Small intestine (tissue), 7 donors: Measurements from ENCODE around the gene MAP3K5. TPM values are rescaled to one million over a fixed set of nuclear protein-coding genes. Genes with fewer than 3 reads are reported as not detected.
"Not testable (repeated sequence)": the region's sequence is repeated elsewhere in the genome, so short reads cannot be mapped to it uniquely, and the experiment has no call there.

Source experiments
- DNase-seq, 2 donors: peaks; one replicate each; pipeline versions ENCODE4 v3.0.0 to v3.0.0-alpha.2; 2013
- FAIRE-seq: peaks from 2 replicates; lab custom pipeline; 2012; peaks lifted over from hg19 to GRCh38; lab: Jason Lieb, UNC
- H3K27ac ChIP-seq, 3 donors: one replicate each; pipeline ENCODE4 v1.5.1; 2013; ENCODE audit warnings: low read length in 2 of 3, mild to moderate bottlenecking in 2 of 3, control low read depth in 1 of 3, inconsistent platforms in 1 of 3, low read depth in 1 of 3, moderate library complexity in 1 of 3
- H3K27me3 ChIP-seq, 3 donors: one replicate each; pipeline ENCODE4 v1.6.1; 2013; ENCODE audit warnings: low read length in 3 of 3, inconsistent platforms in 1 of 3; ENCODE audit not compliant: control insufficient read depth in 3 of 3, insufficient read depth in 3 of 3
- H3K36me3 ChIP-seq, 3 donors: one replicate each; pipeline ENCODE4 v1.6.1; 2013; ENCODE audit warnings: low read length in 3 of 3, inconsistent platforms in 1 of 3, low read depth in 1 of 3, mild to moderate bottlenecking in 1 of 3, moderate library complexity in 1 of 3; ENCODE audit not compliant: control insufficient read depth in 3 of 3, insufficient read depth in 2 of 3
- H3K4me1 ChIP-seq, 3 donors: one replicate each; pipeline ENCODE4 v1.6.1; 2013; ENCODE audit warnings: low read length in 2 of 3, inconsistent platforms in 1 of 3, low read depth in 1 of 3, mild to moderate bottlenecking in 1 of 3, moderate library complexity in 1 of 3; ENCODE audit not compliant: control insufficient read depth in 3 of 3, insufficient read depth in 2 of 3
- H3K4me3 ChIP-seq, 3 donors: one replicate each; pipeline ENCODE4 v1.5.1; 2013; ENCODE audit warnings: low read length in 3 of 3, control low read depth in 1 of 3, inconsistent platforms in 1 of 3, low read depth in 1 of 3, mild to moderate bottlenecking in 1 of 3, moderate library complexity in 1 of 3
- H3K9me3 ChIP-seq, 2 donors: one replicate each; pipeline ENCODE4 v1.6.1; 2013; ENCODE audit warnings: low read depth in 1 of 2, low read length in 1 of 2; ENCODE audit not compliant: control insufficient read depth in 2 of 2, insufficient read depth in 1 of 2
- WGBS, 3 donors: extraction: QIAGEN DNeasy Blood & Tissue Kit; methylation state at CpG; one replicate each; pipeline ENCODE4 v1.1.7; 2013; 5-methylcytosine and 5-hydroxymethylcytosine counted together
- polyA plus RNA-seq, 4 donors: library from polyadenylated mRNA; stranded (reverse) in 3 of 4; unstranded in 1 of 4; fragments of 200-250 nt in 3 of 4; fragments of 120-200 nt in 1 of 4; gene quantifications; one replicate each; pipeline versions ENCODE4 v1.2.1 to v1.2.3, GENCODE V29; 2013
- donor health status: healthy with polysubstance abuse.
- donor health status: control.
- donor health status: control.
- donor health status: Bipolar disorder and iron deficiency.
- donor health status: healthy.

The MAP3K5 gene
- polyA plus RNA-seq, 4 donors = 5.4 to 9.5 (median 7.0) TPM

GRCh38 chr6:136766274-136766673, 26.0 kb downstream of the MAP3K5 start:
- H3K4me3 ChIP-seq = no peak overlapping the region
- no peak overlapping the region for H3K27ac ChIP-seq
- FAIRE-seq = no peak
- WGBS, 3 donors = 65 to 83% (median 72%) methylated on average over 3 of the region's 3 CpGs
- no peaks in the 10 kb centered on the region for H3K9me3 ChIP-seq
- H3K4me1 ChIP-seq = peaks cover 7 to 22% (median 9%) of the 10 kb centered on the region in 3 donors
- H3K36me3 ChIP-seq = no peaks in the 10 kb centered on the region
- DNase-seq = no peak
- no peaks in the 10 kb centered on the region for H3K27me3 ChIP-seq

- Histone ChIP-seq H3K4me3 (no peak overlapping the region), H3K36me3 (no peaks in the 10 kb centered on the region), H3K27me3 (no peaks in the 10 kb centered on the region), H3K4me1 (peaks cover 7 to 22% (median 9%) of the 10 kb centered on the region in 3 donors), H3K9me3 (no peaks in the 10 kb centered on the region), H3K27ac (peak overlapping the region in 2 of 3 donors; percentile 50 to 85)
- FAIRE-seq = no peak
- DNase-seq = no peak
- WGBS, 3 donors = 60 to 92% (median 70%) methylated on average over 3 of the region's 3 CpGs
Observed at GRCh38 chr6:136764517-136764993, 27.7 kb downstream of the MAP3K5 start.

GRCh38 chr6:136763716-136764516, 28.4 kb downstream of the MAP3K5 start:
- Histone ChIP-seq H3K36me3 (no peaks in the 10 kb centered on the region), H3K27ac (peak overlapping the region in 2 of 3 donors; percentile 50 to 85), H3K9me3 (no peaks in the 10 kb centered on the region), H3K4me3 (no peak overlapping the region), H3K27me3 (no peaks in the 10 kb centered on the region), H3K4me1 (peaks cover 7 to 22% (median 9%) of the 10 kb centered on the region in 3 donors)
- DNase-seq (no peak), FAIRE-seq (no peak)
- 82 to 90% (median 86%) methylated on average over 5 of the region's 5 CpGs for WGBS, 3 donors

GRCh38 chr6:136763255-136763654, 29.0 kb downstream of the MAP3K5 start:
- H3K9me3 ChIP-seq = no peaks in the 10 kb centered on the region
- peak overlapping the region in 2 of 3 donors; percentile 50 to 85 for H3K27ac ChIP-seq
- H3K27me3 ChIP-seq = no peaks in the 10 kb centered on the region
- 86 to 92% (median 86%) methylated on average over 1 of the region's 1 CpG for WGBS, 3 donors
- no peak overlapping the region for H3K4me3 ChIP-seq
- no peak for DNase-seq
- H3K4me1 ChIP-seq = peaks cover 7 to 22% (median 9%) of the 10 kb centered on the region in 3 donors
- H3K36me3 ChIP-seq = no peaks in the 10 kb centered on the region
- FAIRE-seq = no peak

- H3K4me3 ChIP-seq = no peak overlapping the region
- peak overlapping the region in 2 of 3 donors; percentile 50 to 81 for H3K27ac ChIP-seq
- peak; percentile 39 to 57 for DNase-seq
- H3K27me3 ChIP-seq = no peaks in the 10 kb centered on the region
- 38 to 39% (median 38%) methylated on average over 3 of the region's 3 CpGs for WGBS, 3 donors
- H3K4me1 ChIP-seq = peaks cover 7 to 22% (median 9%) of the 10 kb centered on the region in 3 donors
- H3K9me3 ChIP-seq = no peaks in the 10 kb centered on the region
- no peaks in the 10 kb centered on the region for H3K36me3 ChIP-seq
- FAIRE-seq = no peak
Observed at GRCh38 chr6:136762022-136762975, 30.0 kb downstream of the MAP3K5 start.

- peaks cover 7 to 22% (median 9%) of the 10 kb centered on the region in 3 donors for H3K4me1 ChIP-seq
- H3K36me3 ChIP-seq = no peaks in the 10 kb centered on the region
- WGBS, 3 donors = 34 to 46% (median 40%) methylated on average over 9 of the region's 9 CpGs
- no peak overlapping the region for H3K4me3 ChIP-seq
- H3K27ac ChIP-seq = peak overlapping the region in 1 of 3 donors; percentile 79
- FAIRE-seq = no peak
- DNase-seq = peak in 1 of 2 donors; percentile 54
- H3K9me3 ChIP-seq = no peaks in the 10 kb centered on the region
- H3K27me3 ChIP-seq = no peaks in the 10 kb centered on the region
Observed at GRCh38 chr6:136761227-136761922, 30.9 kb downstream of the MAP3K5 start.

- DNase-seq, FAIRE-seq, H3K4me3 ChIP-seq, H3K36me3 ChIP-seq, H3K27me3 ChIP-seq, H3K9me3 ChIP-seq: not testable (repeated sequence)
- Histone ChIP-seq H3K27ac (peak overlapping the region in 1 of 3 donors; percentile 79), H3K4me1 (peaks cover 7 to 22% (median 9%) of the 10 kb centered on the region in 3 donors)
- WGBS, 3 donors = 77 to 87% (median 85%) methylated on average over 5 of the region's 5 CpGs
Observed at GRCh38 chr6:136760781-136761180, 31.5 kb downstream of the MAP3K5 start.
